ENCODE data around the gene USP7. TPM values are rescaled to one million over a fixed set of nuclear protein-coding genes. Genes with fewer than 3 reads are reported as not detected.

Gene USP7
- total and polyA plus RNA-seq, 4 experiments from 2014 or later = 4.8 to 206 (median 106) TPM

- CTCF ChIA-PET (ENCODE audit: partially characterized antibody) = interaction anchor here (0.5 to 1.0 kb wide), 2 partner anchors 68 to 437 kb away, joined by 3 read pairs; no protein-coding TSS in a partner anchor
- H3K4me1 ChIP-seq (ENCODE audit: insufficient read depth, low read length) = peaks cover 7% of the 10 kb centered on the region
Measured at GRCh38 chr16:9004183-9004582, 40.5 kb upstream of the USP7 start.

GRCh38 chr16:9003763-9004162, 40.1 kb upstream of the USP7 start:
- H3K36me3 Mint-ChIP-seq = no peaks in the 10 kb centered on the region
- no peaks in the 10 kb centered on the region for H3K9me3 ChIP-seq (ENCODE audit: control insufficient read depth in 1 of 2, low read length in 2 of 2)
- no peaks in the 10 kb centered on the region for H3K27me3 ChIP-seq (ENCODE audit: insufficient read depth, low read length)
- H3K4me3 ChIP-seq (ENCODE audit: low read length in 2 of 2) = no peak overlapping the region
- intact Hi-C loops (cut with micrococcal nuclease) = loop anchor here (10.0 kb wide), 1 partner anchor 131 kb away; no protein-coding TSS in a partner anchor
- H3K27ac Mint-ChIP-seq = no peak overlapping the region
- H3K4me3 Mint-ChIP-seq = no peak overlapping the region
- POLR2A ChIA-PET (ENCODE audit: partially characterized antibody) = no interaction called here
- H3K27me3 Mint-ChIP-seq = peaks cover 0 to 6% of the 10 kb centered on the region in 2 donors
- no peaks in the 10 kb centered on the region for H3K9me3 Mint-ChIP-seq
- DNase-seq = no peak
- peaks cover 0 to 4% (median 0%) of the 10 kb centered on the region in 4 donors for H3K4me1 Mint-ChIP-seq
- H3K4me1 ChIP-seq (ENCODE audit: insufficient read depth, low read length) = peaks cover 5% of the 10 kb centered on the region
- CTCF ChIA-PET (ENCODE audit: partially characterized antibody) = interaction anchor here (1.0 to 1.1 kb wide), 2 partner anchors 68 to 437 kb away, joined by 3 read pairs; no protein-coding TSS in a partner anchor
- H3K36me3 ChIP-seq (ENCODE audit: insufficient read depth, low read length) = no peaks in the 10 kb centered on the region
- no peak overlapping the region for H3K27ac ChIP-seq (ENCODE audit: low read depth, low read length)

More at GRCh38 chr16:9004183-9004582, 40.5 kb upstream of the USP7 start:
- peaks cover 1 to 9% of the 10 kb centered on the region in 2 donors for H3K27me3 Mint-ChIP-seq
- no peak for DNase-seq
- no peak overlapping the region for H3K4me3 Mint-ChIP-seq
- H3K36me3 ChIP-seq (ENCODE audit: insufficient read depth, low read length) = no peaks in the 10 kb centered on the region
- intact Hi-C loops (cut with micrococcal nuclease) = loop anchor here (10.0 kb wide), 1 partner anchor 131 kb away; no protein-coding TSS in a partner anchor
- H3K27me3 ChIP-seq (ENCODE audit: insufficient read depth, low read length) = no peaks in the 10 kb centered on the region
- no peak overlapping the region for H3K27ac ChIP-seq (ENCODE audit: low read depth, low read length)
- peaks cover 0 to 6% (median under 1%) of the 10 kb centered on the region in 4 donors for H3K4me1 Mint-ChIP-seq
- no peak overlapping the region for H3K4me3 ChIP-seq (ENCODE audit: low read length in 2 of 2)
- H3K27ac Mint-ChIP-seq = no peak overlapping the region
- no peaks in the 10 kb centered on the region for H3K9me3 Mint-ChIP-seq
- H3K9me3 ChIP-seq (ENCODE audit: control insufficient read depth in 1 of 2, low read length in 2 of 2) = no peaks in the 10 kb centered on the region
- POLR2A ChIA-PET (ENCODE audit: partially characterized antibody) = no interaction called here
- H3K36me3 Mint-ChIP-seq = no peaks in the 10 kb centered on the region

GRCh38 chr16:9003322-9003721, 39.6 kb upstream of the USP7 start:
- Mint-ChIP-seq H3K27me3 (peaks cover 0 to 3% of the 10 kb centered on the region in 2 donors), H3K36me3 (no peaks in the 10 kb centered on the region)

GRCh38 chr16:9002042-9002441, 38.3 kb upstream of the USP7 start:
- no peaks in the 10 kb centered on the region for H3K4me1 Mint-ChIP-seq
- H3K36me3 ChIP-seq (ENCODE audit: insufficient read depth, low read length) = no peaks in the 10 kb centered on the region
- no peaks in the 10 kb centered on the region for H3K4me1 ChIP-seq (ENCODE audit: insufficient read depth, low read length)
- ChIA-PET CTCF (ENCODE audit: partially characterized antibody) (no interaction called here), POLR2A (ENCODE audit: partially characterized antibody) (no interaction called here)
- no peak overlapping the region for H3K4me3 Mint-ChIP-seq
- no peak overlapping the region for H3K27ac Mint-ChIP-seq
- intact Hi-C loops (cut with micrococcal nuclease) = loop anchor here (10.0 kb wide), 1 partner anchor 133 kb away; no protein-coding TSS in a partner anchor
- no peaks in the 10 kb centered on the region for H3K9me3 ChIP-seq (ENCODE audit: control insufficient read depth in 1 of 2, low read length in 2 of 2)
- no peaks in the 10 kb centered on the region for H3K9me3 Mint-ChIP-seq
- H3K4me3 ChIP-seq (ENCODE audit: low read length in 2 of 2) = no peak overlapping the region
- peaks cover 0 to 2% of the 10 kb centered on the region in 2 donors for H3K27me3 Mint-ChIP-seq
- H3K27me3 ChIP-seq (ENCODE audit: insufficient read depth, low read length) = no peaks in the 10 kb centered on the region
- no peak overlapping the region for H3K27ac ChIP-seq (ENCODE audit: low read depth, low read length)
- H3K36me3 Mint-ChIP-seq = no peaks in the 10 kb centered on the region
- no peak for DNase-seq

More at GRCh38 chr16:9003322-9003721, 39.6 kb upstream of the USP7 start:
- Histone ChIP-seq H3K27me3 (ENCODE audit: insufficient read depth, low read length) (no peaks in the 10 kb centered on the region), H3K36me3 (ENCODE audit: insufficient read depth, low read length) (no peaks in the 10 kb centered on the region), H3K4me3 (ENCODE audit: low read length in 2 of 2) (no peak overlapping the region), H3K27ac (ENCODE audit: low read depth, low read length) (no peak overlapping the region), H3K4me1 (ENCODE audit: insufficient read depth, low read length) (peaks cover under 1% of the 10 kb centered on the region), H3K9me3 (ENCODE audit: control insufficient read depth in 1 of 2, low read length in 2 of 2) (no peaks in the 10 kb centered on the region)
- POLR2A ChIA-PET (ENCODE audit: partially characterized antibody) = no interaction called here
- no peak for DNase-seq
- Mint-ChIP-seq H3K27ac (no peak overlapping the region), H3K4me1 (peaks cover 0 to under 1% (median 0%) of the 10 kb centered on the region in 4 donors), H3K4me3 (no peak overlapping the region), H3K9me3 (no peaks in the 10 kb centered on the region)
- intact Hi-C loops (cut with micrococcal nuclease) = loop anchor here (10.0 kb wide), 1 partner anchor 131 kb away; no protein-coding TSS in a partner anchor
- CTCF ChIA-PET (ENCODE audit: partially characterized antibody) = interaction anchor here (0.6 to 1.1 kb wide), 3 partner anchors 67 to 436 kb away, joined by 3 read pairs; no protein-coding TSS in a partner anchor

GRCh38 chr16:9000664-9001063, 37.0 kb upstream of the USP7 start:
- Mint-ChIP-seq H3K9me3 (no peaks in the 10 kb centered on the region), H3K4me3 (no peak overlapping the region), H3K36me3 (no peaks in the 10 kb centered on the region), H3K27me3 (no peaks in the 10 kb centered on the region), H3K27ac (no peak overlapping the region), H3K4me1 (no peaks in the 10 kb centered on the region)
- ChIA-PET CTCF (ENCODE audit: partially characterized antibody) (no interaction called here), POLR2A (ENCODE audit: partially characterized antibody) (no interaction called here)
- Histone ChIP-seq H3K4me1 (ENCODE audit: insufficient read depth, low read length) (no peaks in the 10 kb centered on the region), H3K27me3 (ENCODE audit: insufficient read depth, low read length) (no peaks in the 10 kb centered on the region), H3K9me3 (ENCODE audit: control insufficient read depth in 1 of 2, low read length in 2 of 2) (no peaks in the 10 kb centered on the region), H3K27ac (ENCODE audit: low read depth, low read length) (no peak overlapping the region), H3K36me3 (ENCODE audit: insufficient read depth, low read length) (no peaks in the 10 kb centered on the region), H3K4me3 (ENCODE audit: low read length in 2 of 2) (no peak overlapping the region)
- DNase-seq = no peak
- intact Hi-C loops (cut with micrococcal nuclease) = loop anchor here (10.0 kb wide), 1 partner anchor 134 kb away; no protein-coding TSS in a partner anchor

- H3K4me3 Mint-ChIP-seq = no peak overlapping the region
- CTCF ChIA-PET (ENCODE audit: partially characterized antibody) = interaction anchor here (0.7 kb wide), 1 partner anchor 8 kb away, joined by 3 read pairs; no protein-coding TSS in a partner anchor
Measured at GRCh38 chr16:8999800-9000199, 36.1 kb upstream of the USP7 start.

GRCh38 chr16:8998108-8998507, 34.4 kb upstream of the USP7 start:
- POLR2A ChIA-PET (ENCODE audit: partially characterized antibody) = no interaction called here
- Histone ChIP-seq H3K9me3 (ENCODE audit: control insufficient read depth in 1 of 2, low read length in 2 of 2) (no peaks in the 10 kb centered on the region), H3K4me1 (ENCODE audit: insufficient read depth, low read length) (no peaks in the 10 kb centered on the region), H3K27ac (ENCODE audit: low read depth, low read length) (no peak overlapping the region), H3K4me3 (ENCODE audit: low read length in 2 of 2) (no peak overlapping the region), H3K27me3 (ENCODE audit: insufficient read depth, low read length) (no peaks in the 10 kb centered on the region), H3K36me3 (ENCODE audit: insufficient read depth, low read length) (no peaks in the 10 kb centered on the region)
- Mint-ChIP-seq H3K9me3 (no peaks in the 10 kb centered on the region), H3K27me3 (no peaks in the 10 kb centered on the region), H3K4me3 (no peak overlapping the region), H3K36me3 (no peaks in the 10 kb centered on the region), H3K27ac (no peak overlapping the region), H3K4me1 (no peaks in the 10 kb centered on the region)
- intact Hi-C loops (cut with micrococcal nuclease) = no loop called here
- CTCF ChIA-PET (ENCODE audit: partially characterized antibody) = interaction anchor here (3.9 kb wide), 1 partner anchor 10 kb away, joined by 25 read pairs; no protein-coding TSS in a partner anchor
- no peak for DNase-seq

More at GRCh38 chr16:8999800-9000199, 36.1 kb upstream of the USP7 start:
- POLR2A ChIA-PET (ENCODE audit: partially characterized antibody) = no interaction called here
- no peak for DNase-seq
- Mint-ChIP-seq H3K27ac (no peak overlapping the region), H3K27me3 (no peaks in the 10 kb centered on the region), H3K36me3 (no peaks in the 10 kb centered on the region), H3K4me1 (no peaks in the 10 kb centered on the region), H3K9me3 (no peaks in the 10 kb centered on the region)
- no peaks in the 10 kb centered on the region for H3K9me3 ChIP-seq (ENCODE audit: control insufficient read depth in 1 of 2, low read length in 2 of 2)
- no peaks in the 10 kb centered on the region for H3K27me3 ChIP-seq (ENCODE audit: insufficient read depth, low read length)
- H3K4me3 ChIP-seq (ENCODE audit: low read length in 2 of 2) = no peak overlapping the region
- intact Hi-C loops (cut with micrococcal nuclease) = loop anchor here (10.0 kb wide), 1 partner anchor 135 kb away; no protein-coding TSS in a partner anchor
- H3K36me3 ChIP-seq (ENCODE audit: insufficient read depth, low read length) = no peaks in the 10 kb centered on the region
- no peak overlapping the region for H3K27ac ChIP-seq (ENCODE audit: low read depth, low read length)
- H3K4me1 ChIP-seq (ENCODE audit: insufficient read depth, low read length) = no peaks in the 10 kb centered on the region
